Measurements from ENCODE around the gene RASGRP3. TPM values are rescaled to one million over a fixed set of nuclear protein-coding genes. Genes with fewer than 3 reads are reported as not detected.
"Not testable (repeated sequence)": the region's sequence is repeated elsewhere in the genome, so short reads cannot be mapped to it uniquely, and the experiment has no call there.

RASGRP3 gene, protein sequence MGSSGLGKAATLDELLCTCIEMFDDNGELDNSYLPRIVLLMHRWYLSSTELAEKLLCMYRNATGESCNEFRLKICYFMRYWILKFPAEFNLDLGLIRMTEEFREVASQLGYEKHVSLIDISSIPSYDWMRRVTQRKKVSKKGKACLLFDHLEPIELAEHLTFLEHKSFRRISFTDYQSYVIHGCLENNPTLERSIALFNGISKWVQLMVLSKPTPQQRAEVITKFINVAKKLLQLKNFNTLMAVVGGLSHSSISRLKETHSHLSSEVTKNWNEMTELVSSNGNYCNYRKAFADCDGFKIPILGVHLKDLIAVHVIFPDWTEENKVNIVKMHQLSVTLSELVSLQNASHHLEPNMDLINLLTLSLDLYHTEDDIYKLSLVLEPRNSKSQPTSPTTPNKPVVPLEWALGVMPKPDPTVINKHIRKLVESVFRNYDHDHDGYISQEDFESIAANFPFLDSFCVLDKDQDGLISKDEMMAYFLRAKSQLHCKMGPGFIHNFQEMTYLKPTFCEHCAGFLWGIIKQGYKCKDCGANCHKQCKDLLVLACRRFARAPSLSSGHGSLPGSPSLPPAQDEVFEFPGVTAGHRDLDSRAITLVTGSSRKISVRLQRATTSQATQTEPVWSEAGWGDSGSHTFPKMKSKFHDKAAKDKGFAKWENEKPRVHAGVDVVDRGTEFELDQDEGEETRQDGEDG
- total RNA-seq, result 31.5 TPM

DNA sequence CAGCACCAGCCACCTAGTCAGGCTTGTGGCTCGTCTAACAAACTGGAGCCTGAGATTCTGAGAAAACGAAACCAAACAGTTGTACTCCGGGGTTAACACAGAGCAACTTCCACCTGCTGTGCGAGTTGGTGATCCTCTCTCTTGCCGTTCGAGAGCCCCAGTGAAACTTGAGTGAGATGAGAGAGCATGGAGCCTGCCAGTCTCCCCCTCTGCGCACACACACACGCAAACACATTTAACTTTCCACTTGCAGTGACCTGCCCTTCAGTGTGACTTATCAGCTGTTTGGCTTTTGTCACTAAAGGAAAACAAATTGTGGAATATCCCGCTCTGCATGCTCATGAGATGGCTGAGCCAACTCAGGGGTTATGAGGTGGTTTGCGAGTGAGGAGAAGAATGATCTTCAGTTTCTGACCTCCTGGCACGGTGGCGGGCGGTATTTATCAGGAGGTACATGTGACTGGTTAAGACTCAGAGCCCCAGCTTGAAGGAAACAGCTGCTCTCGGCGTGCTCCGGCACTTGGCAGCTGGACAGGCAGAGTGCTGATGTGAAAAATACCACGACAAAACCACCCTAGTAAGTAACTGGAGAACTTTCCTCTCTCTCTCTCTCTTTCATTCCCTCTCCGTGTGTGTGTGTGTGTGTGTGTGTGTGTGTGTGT, at the start of gene RASGRP3:
Gene RASGRP3 (plus strand): TSS at position 519 of the 662 bp plus-strand sequence. CDS start 38,488 bp downstream, outside the sequence.
- no peaks in the 10 kb centered on the region for H3K27me3 ChIP-seq (ENCODE audit: insufficient read depth, low read length)
- no peaks in the 10 kb centered on the region for H3K9me3 ChIP-seq (ENCODE audit: low read depth, low read length)
- H3K4me3 ChIP-seq (ENCODE audit: low read length), result peak within 1 kb of the TSS; percentile 85
- peaks cover 42% of the 10 kb centered on the region for H3K4me1 ChIP-seq (ENCODE audit: insufficient read depth, low read length)

- Histone ChIP-seq H3K4me1 (ENCODE audit: insufficient read depth, low read length) (no peaks in the 10 kb centered on the region), H3K9me3 (ENCODE audit: low read depth, low read length) (no peaks in the 10 kb centered on the region), H3K4me3 (ENCODE audit: low read length) (no peak overlapping the region), H3K27me3 (ENCODE audit: insufficient read depth, low read length) (no peaks in the 10 kb centered on the region)
Observed at GRCh38 chr2:33426666-33427231, 49.7 kb upstream of the RASGRP3 start.

GRCh38 chr2:33430077-33430476, 46.4 kb upstream of the RASGRP3 start:
- no peaks in the 10 kb centered on the region for H3K4me1 ChIP-seq (ENCODE audit: insufficient read depth, low read length)
- H3K9me3 ChIP-seq (ENCODE audit: low read depth, low read length), result no peaks in the 10 kb centered on the region
- no peaks in the 10 kb centered on the region for H3K27me3 ChIP-seq (ENCODE audit: insufficient read depth, low read length)
- no peak overlapping the region for H3K4me3 ChIP-seq (ENCODE audit: low read length)

DNA sequence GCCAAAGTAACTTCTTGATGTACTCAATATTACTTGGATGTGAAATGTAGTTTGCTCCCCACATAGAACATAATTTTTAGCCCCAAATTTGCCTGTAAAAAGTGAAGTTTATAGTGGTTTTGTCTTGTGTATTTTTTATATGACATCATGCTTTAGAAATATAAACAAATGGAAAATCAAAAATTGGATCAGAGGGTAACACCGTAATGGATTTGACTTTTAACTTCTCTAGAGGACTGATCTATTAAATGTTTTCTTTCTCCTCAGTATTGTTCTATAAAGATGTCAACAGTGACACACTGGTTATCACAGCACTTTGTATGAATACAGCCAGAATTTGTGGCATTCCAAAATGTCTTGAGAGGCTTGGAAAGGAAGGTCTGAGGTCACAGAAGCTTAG, 45.6 kb upstream of the RASGRP3 start:
- Histone ChIP-seq H3K4me3 (ENCODE audit: low read length) (no peak overlapping the region), H3K4me1 (ENCODE audit: insufficient read depth, low read length) (no peaks in the 10 kb centered on the region), H3K27me3 (ENCODE audit: insufficient read depth, low read length) (no peaks in the 10 kb centered on the region), H3K9me3 (ENCODE audit: low read depth, low read length) (no peaks in the 10 kb centered on the region)

- H3K27me3 ChIP-seq (ENCODE audit: insufficient read depth, low read length), result no peaks in the 10 kb centered on the region
- H3K4me1 ChIP-seq (ENCODE audit: insufficient read depth, low read length), result no peaks in the 10 kb centered on the region
- no peak overlapping the region for H3K4me3 ChIP-seq (ENCODE audit: low read length)
- no peaks in the 10 kb centered on the region for H3K9me3 ChIP-seq (ENCODE audit: low read depth, low read length)
Observed at GRCh38 chr2:33432871-33433270, 43.6 kb upstream of the RASGRP3 start.

DNA sequence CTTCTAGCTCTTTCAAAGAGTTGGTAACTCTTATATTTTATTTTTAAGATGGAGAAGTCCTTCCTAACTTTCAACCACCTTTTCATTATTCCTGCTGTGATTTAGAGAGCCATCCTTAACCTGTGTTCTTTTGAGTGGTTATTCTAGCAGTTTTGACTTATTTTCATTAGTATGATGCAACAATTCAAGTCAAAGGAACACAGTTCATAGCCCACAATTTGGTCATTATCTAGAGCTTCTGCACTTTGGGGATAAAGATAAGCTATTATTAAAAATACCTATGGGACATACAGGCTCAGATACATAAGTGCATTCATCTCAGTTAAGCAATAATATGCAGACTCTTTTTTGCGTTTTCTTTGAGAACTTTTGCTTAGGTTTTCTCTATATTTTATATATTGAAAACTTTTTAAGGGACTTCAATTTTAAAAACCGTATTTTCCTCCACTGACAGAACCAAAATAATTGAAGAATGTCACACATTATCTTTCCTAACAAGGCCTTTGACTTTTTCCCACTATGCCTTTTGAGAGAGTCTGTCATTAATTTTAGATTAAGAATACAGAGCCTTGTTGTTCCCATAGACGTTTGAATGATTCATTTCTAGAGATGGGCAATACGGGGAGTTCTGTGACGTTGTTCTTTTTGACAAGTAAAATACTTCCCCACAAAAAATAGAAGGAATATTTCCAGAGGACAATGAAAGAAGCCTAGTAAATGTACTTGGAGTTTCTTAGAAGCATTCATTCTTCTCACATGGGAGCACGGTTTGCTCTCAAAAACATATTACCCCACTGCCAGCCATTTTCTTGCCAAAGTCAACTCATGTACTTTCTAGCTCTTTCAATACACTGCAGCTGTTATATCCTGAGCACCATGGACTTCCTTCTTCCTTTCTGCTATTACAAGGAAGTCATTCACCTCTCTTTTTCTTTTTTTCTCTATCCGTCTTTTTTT, 42.9 kb upstream of the RASGRP3 start:
- Histone ChIP-seq H3K4me1 (ENCODE audit: insufficient read depth, low read length) (no peaks in the 10 kb centered on the region), H3K4me3 (ENCODE audit: low read length) (no peak overlapping the region), H3K9me3 (ENCODE audit: low read depth, low read length) (no peaks in the 10 kb centered on the region), H3K27me3 (ENCODE audit: insufficient read depth, low read length) (no peaks in the 10 kb centered on the region)

DNA sequence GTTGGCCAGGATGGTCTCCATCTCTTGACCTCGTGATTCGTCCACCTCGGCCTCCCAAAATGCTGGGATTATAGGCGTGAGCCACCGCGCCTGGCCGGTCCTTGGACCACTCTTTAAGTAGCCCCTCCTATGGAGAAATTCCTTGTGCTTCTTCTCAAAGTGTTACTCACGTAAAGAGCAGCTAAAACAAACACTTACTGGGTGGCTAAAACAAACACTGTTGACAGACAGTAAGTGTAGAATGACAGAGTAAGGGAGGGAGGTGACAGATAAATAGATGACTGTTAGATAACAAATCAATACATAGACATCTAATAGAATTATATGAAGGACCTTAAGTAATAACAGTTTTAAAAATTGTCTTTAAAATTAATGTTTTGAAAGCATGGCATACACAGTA, 40.9 kb upstream of the RASGRP3 start:
- no peaks in the 10 kb centered on the region for H3K27me3 ChIP-seq (ENCODE audit: insufficient read depth, low read length)
- H3K4me3 ChIP-seq (ENCODE audit: low read length), result no peak overlapping the region
- H3K4me1 ChIP-seq (ENCODE audit: insufficient read depth, low read length), result no peaks in the 10 kb centered on the region
- no peaks in the 10 kb centered on the region for H3K9me3 ChIP-seq (ENCODE audit: low read depth, low read length)

DNA sequence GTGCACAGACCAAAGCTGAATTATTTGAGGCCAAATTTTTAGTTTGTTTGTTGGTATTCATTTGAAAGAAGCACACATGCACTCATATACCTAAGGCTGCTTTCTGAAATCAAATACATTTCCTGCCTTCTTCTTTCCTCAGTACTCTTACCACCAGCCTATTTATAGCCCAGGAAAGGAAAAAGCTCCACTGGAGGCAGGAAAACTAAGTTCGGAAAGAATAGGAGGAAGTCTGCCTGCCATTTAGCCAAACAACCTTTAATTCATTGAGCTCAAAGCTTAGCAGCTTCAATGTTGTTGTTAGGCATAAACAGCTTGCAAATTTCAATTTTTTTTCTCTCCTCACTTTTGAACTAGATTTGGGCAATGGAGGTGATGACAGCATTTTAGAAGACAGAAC, 40.4 kb upstream of the RASGRP3 start:
- Histone ChIP-seq H3K9me3 (ENCODE audit: low read depth, low read length) (no peaks in the 10 kb centered on the region), H3K4me3 (ENCODE audit: low read length) (no peak overlapping the region), H3K27me3 (ENCODE audit: insufficient read depth, low read length) (no peaks in the 10 kb centered on the region), H3K4me1 (ENCODE audit: insufficient read depth, low read length) (no peaks in the 10 kb centered on the region)

- H3K4me1 ChIP-seq (ENCODE audit: insufficient read depth, low read length), result no peaks in the 10 kb centered on the region
- no peaks in the 10 kb centered on the region for H3K27me3 ChIP-seq (ENCODE audit: insufficient read depth, low read length)
- no peak overlapping the region for H3K4me3 ChIP-seq (ENCODE audit: low read length)
- H3K9me3 ChIP-seq (ENCODE audit: low read depth, low read length), result no peaks in the 10 kb centered on the region
Observed at GRCh38 chr2:33437297-33437696, 39.2 kb upstream of the RASGRP3 start.

DNA sequence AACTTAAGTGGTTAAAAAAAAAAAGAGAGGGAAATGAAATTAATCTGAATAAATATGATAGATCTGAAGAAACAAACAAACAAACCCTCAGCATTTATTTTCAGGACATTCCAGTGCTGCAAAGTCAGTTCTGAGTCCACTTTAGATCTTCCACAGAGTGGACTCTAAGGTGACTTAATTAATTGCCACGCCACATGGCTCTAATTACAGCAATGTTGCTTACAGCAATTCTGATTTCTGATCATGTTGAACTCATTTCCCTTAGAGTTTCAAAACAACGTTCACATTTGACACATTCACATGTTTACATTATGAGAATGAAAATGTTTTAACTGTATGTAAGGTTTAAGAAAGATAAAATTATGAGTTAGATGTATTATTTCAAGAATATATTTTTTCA, 38.6 kb upstream of the RASGRP3 start:
- H3K27me3 ChIP-seq (ENCODE audit: insufficient read depth, low read length), result no peaks in the 10 kb centered on the region

DNA sequence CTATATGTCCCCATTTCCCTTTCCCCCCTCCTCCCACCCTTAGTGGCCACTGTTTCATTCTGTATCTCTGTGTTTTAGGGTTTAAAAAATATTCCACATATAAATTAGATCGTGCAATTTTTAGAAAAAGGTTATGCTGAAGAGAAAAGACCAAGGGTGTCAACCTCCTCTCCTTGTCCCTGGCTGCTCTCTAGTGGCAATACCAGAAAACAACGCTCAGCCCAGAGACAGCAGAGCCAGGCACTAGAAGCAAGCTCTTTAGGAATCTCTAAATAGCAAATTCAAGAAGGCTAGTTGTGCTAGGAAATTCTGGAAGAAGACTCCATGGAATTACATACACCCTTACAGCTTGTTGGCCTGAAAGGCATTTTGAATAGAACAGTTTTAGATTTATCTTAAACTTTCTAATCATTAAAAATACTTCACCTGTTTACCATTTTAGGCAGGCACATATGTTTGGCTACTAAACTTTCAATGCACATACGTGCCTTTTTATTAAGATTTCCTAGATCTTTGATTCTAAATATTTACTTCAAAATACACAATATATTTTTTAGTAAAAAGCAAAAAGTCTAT, 35.1 kb upstream of the RASGRP3 start:
- Histone ChIP-seq H3K4me3 (ENCODE audit: low read length) (no peak overlapping the region), H3K9me3 (ENCODE audit: low read depth, low read length) (no peaks in the 10 kb centered on the region), H3K4me1 (ENCODE audit: insufficient read depth, low read length) (no peaks in the 10 kb centered on the region), H3K27me3 (ENCODE audit: insufficient read depth, low read length) (no peaks in the 10 kb centered on the region)

More for the DNA sequence above, 38.6 kb upstream of the RASGRP3 start:
- Histone ChIP-seq H3K4me3 (ENCODE audit: low read length) (no peak overlapping the region), H3K9me3 (ENCODE audit: low read depth, low read length) (no peaks in the 10 kb centered on the region), H3K4me1 (ENCODE audit: insufficient read depth, low read length) (no peaks in the 10 kb centered on the region)

DNA sequence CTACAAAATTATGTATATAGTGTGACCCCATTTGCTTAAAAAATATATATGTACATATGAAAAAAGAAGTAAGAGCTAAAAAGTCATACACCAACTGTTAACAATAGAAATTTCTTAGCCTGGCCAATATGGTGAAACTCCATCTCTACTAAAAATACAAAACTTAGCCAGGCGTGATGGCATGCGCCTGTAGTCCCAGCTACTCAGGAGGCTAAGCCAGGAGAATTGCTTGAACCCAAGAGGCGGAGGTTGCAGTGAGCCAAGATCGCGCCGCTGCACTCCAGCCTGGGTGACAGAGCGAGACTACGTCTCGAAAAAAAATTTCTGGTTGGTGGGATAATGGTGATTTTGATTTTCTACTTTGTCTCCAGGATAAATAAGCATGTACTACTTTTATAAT, 34.4 kb upstream of the RASGRP3 start:
- not testable (repeated sequence) for H3K4me3 ChIP-seq (ENCODE audit: low read length); H3K4me1 ChIP-seq (ENCODE audit: insufficient read depth, low read length); H3K27me3 ChIP-seq (ENCODE audit: insufficient read depth, low read length)

GRCh38 chr2:33442528-33443079, 33.8 kb upstream of the RASGRP3 start:
- Histone ChIP-seq H3K4me1 (ENCODE audit: insufficient read depth, low read length) (no peaks in the 10 kb centered on the region), H3K9me3 (ENCODE audit: low read depth, low read length) (no peaks in the 10 kb centered on the region), H3K4me3 (ENCODE audit: low read length) (no peak overlapping the region), H3K27me3 (ENCODE audit: insufficient read depth, low read length) (no peaks in the 10 kb centered on the region)

More for the DNA sequence above, 34.4 kb upstream of the RASGRP3 start:
- H3K9me3 ChIP-seq (ENCODE audit: low read depth, low read length), result not testable (repeated sequence)

Measured in mononuclear cell (primary cell).